Measurements from ENCODE around the gene BHLHE40. TPM values are rescaled to one million over a fixed set of nuclear protein-coding genes. Genes with fewer than 3 reads are reported as not detected.
A peak's percentile ranks its signal among the peaks of the same experiment; 100 is the strongest.

Gene BHLHE40
- total and polyA plus RNA-seq, 10 of the 15 experiments (the other 5 are each of a cell fraction or from before 2014, with no cell fraction given), result 25.2 to 106 (median 51.4) TPM

GRCh38 chr3:4978204-4978965, 852 bp upstream of the BHLHE40 start (continued):
- TF ChIP-seq, protein P1, sequence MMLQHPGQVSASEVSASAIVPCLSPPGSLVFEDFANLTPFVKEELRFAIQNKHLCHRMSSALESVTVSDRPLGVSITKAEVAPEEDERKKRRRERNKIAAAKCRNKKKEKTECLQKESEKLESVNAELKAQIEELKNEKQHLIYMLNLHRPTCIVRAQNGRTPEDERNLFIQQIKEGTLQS (IDR thresholded peaks at IDR 0.05; ENCODE audit: borderline replicate concordance, extremely low read depth, low read depth, low read length), result no peak
- peak; percentile 75 for TF ChIP-seq SMARCA5 (IDR thresholded peaks at IDR 0.05)
- TF ChIP-seq, protein P2, sequence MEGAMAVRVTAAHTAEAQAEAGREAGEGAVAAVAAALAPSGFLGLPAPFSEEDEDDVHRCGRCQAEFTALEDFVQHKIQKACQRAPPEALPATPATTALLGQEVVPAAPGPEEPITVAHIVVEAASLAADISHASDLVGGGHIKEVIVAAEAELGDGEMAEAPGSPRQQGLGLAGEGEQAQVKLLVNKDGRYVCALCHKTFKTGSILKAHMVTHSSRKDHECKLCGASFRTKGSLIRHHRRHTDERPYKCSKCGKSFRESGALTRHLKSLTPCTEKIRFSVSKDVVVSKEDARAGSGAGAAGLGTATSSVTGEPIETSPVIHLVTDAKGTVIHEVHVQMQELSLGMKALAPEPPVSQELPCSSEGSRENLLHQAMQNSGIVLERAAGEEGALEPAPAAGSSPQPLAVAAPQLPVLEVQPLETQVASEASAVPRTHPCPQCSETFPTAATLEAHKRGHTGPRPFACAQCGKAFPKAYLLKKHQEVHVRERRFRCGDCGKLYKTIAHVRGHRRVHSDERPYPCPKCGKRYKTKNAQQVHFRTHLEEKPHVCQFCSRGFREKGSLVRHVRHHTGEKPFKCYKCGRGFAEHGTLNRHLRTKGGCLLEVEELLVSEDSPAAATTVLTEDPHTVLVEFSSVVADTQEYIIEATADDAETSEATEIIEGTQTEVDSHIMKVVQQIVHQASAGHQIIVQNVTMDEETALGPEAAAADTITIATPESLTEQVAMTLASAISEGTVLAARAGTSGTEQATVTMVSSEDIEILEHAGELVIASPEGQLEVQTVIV (IDR thresholded peaks at IDR 0.05; ENCODE audit: borderline replicate concordance, partially characterized antibody), result peak; percentile 37

- BruUV-seq (replicated peaks), result no TSS peak
- intact Hi-C loops (cut with micrococcal nuclease; ENCODE audit: unreplicated experiment) (loop anchor here (1.0 to 5.0 kb wide), 4 partner anchors 143 to 268 kb away; partner anchors contain the start of genes ARL8B and EDEM1), in situ Hi-C loops (cut with MboI) (loop anchor here (5.0 kb wide), 2 partner anchors 132 to 218 kb away; no protein-coding TSS in a partner anchor)
- ATAC-seq, result peak; percentile 50
- no peak for FAIRE-seq
- H3K9ac ChIP-seq (ENCODE audit: control insufficient read depth, insufficient read depth, low read length), result peak overlapping the region; percentile 64
- WGBS (ENCODE audit: insufficient coverage, insufficient replicate concordance, low lambda C conversion rate, missing lambda C conversion rate), result 1% methylated on average over 11 of the region's 31 CpGs
- no peaks in the 10 kb centered on the region for H3K27me3 ChIP-seq (replicated peaks in 1 of 2; ENCODE audit: control insufficient read depth in 2 of 2, insufficient read depth in 2 of 2, low read length in 1 of 2)
- no peaks in the 10 kb centered on the region for H3K9me3 ChIP-seq (replicated peaks; ENCODE audit: control insufficient read depth, insufficient read depth, low read length)
- POLR2A ChIA-PET, result interaction anchor here (0.5 to 14.4 kb wide), 16 partner anchors 14 to 258 kb away, joined by 3 to 230 read pairs (median 5); no protein-coding TSS in a partner anchor
- peak overlapping the region; percentile 56; the same call in 1 of the 2 replicates for H3K4me2 ChIP-seq (ENCODE audit: control insufficient read depth, insufficient read depth)
- RAD21 ChIA-PET (ENCODE audit: unreplicated experiment), result interaction anchor here (0.8 to 16.1 kb wide), 24 partner anchors 6 to 267 kb away, joined by 3 to 421 read pairs (median 8); no protein-coding TSS in a partner anchor
- H2AFZ ChIP-seq (ENCODE audit: control insufficient read depth, low read depth, low read length), result no peak overlapping the region
- H3K27ac ChIP-seq (ENCODE audit: control insufficient read depth, insufficient read depth), result peak overlapping the region; percentile 84; the same call in 1 of the 2 replicates
- CTCF ChIA-PET, result interaction anchor here (0.8 to 14.2 kb wide), 17 partner anchors 24 to 268 kb away, joined by 3 to 330 read pairs (median 7); no protein-coding TSS in a partner anchor
- peaks cover 46% of the 10 kb centered on the region for H3K79me2 ChIP-seq (ENCODE audit: control insufficient read depth, insufficient read depth, low read length)
- SMC1A ChIA-PET (ENCODE audit: uncharacterized antibody, unreplicated experiment), result interaction anchor here (0.6 to 13.6 kb wide), 18 partner anchors 7 to 484 kb away, joined by 3 to 186 read pairs (median 42); no protein-coding TSS in a partner anchor
- peak overlapping the region; percentile 72 for H3K4me3 ChIP-seq
- H3K4me1 ChIP-seq (ENCODE audit: control insufficient read depth, insufficient read depth, low read length), result peaks cover 21% of the 10 kb centered on the region
- no peaks in the 10 kb centered on the region; the same call in 1 of the 2 replicates for H4K20me1 ChIP-seq (ENCODE audit: control insufficient read depth, insufficient read depth)
- peak; percentile 86 for DNase-seq (ENCODE audit: low read depth, low spot score)
- peaks cover 7 to 13% of the 10 kb centered on the region in 2 experiments for H3K36me3 ChIP-seq (ENCODE audit: control insufficient read depth in 2 of 2, insufficient read depth in 2 of 2, low read length in 1 of 2)
- TF ChIP-seq NR2C1 (IDR thresholded peaks at IDR 0.05) (no peak), POU2F2 (IDR thresholded peaks at IDR 0.05; ENCODE audit: borderline replicate concordance, low read depth, low read length) (no peak), EGR1 (IDR thresholded peaks at IDR 0.05; ENCODE audit: borderline replicate concordance in 1 of 2, low read depth in 2 of 2, low read length in 2 of 2) (peak in 1 of 2 experiments; percentile 73; a peak in 1 of 3 replicates), RAD51 (IDR thresholded peaks at IDR 0.05) (peak; percentile 88), NFIC (IDR thresholded peaks at IDR 0.05; ENCODE audit: low read depth, low read length) (no peak), JUNB (IDR thresholded peaks at IDR 0.05) (no peak), CREM (IDR thresholded peaks at IDR 0.05; ENCODE audit: low read depth) (peak; percentile 71), CHD2 (IDR thresholded peaks at IDR 0.05; ENCODE audit: borderline replicate concordance, low read depth, low read length) (no peak; the same call in 1 of the 2 replicates), ZNF622 (IDR thresholded peaks at IDR 0.05) (no peak), RFX5 (IDR thresholded peaks at IDR 0.05; ENCODE audit: low read depth, low read length) (no peak)
- TF ChIP-seq, protein P3, sequence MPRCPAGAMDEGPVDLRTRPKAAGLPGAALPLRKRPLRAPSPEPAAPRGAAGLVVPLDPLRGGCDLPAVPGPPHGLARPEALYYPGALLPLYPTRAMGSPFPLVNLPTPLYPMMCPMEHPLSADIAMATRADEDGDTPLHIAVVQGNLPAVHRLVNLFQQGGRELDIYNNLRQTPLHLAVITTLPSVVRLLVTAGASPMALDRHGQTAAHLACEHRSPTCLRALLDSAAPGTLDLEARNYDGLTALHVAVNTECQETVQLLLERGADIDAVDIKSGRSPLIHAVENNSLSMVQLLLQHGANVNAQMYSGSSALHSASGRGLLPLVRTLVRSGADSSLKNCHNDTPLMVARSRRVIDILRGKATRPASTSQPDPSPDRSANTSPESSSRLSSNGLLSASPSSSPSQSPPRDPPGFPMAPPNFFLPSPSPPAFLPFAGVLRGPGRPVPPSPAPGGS (IDR thresholded peaks at IDR 0.05; ENCODE audit: borderline replicate concordance, insufficient read depth, low read depth, low read length, poor library complexity, severe bottlenecking), result peak; percentile 1
- TF ChIP-seq, protein P4, sequence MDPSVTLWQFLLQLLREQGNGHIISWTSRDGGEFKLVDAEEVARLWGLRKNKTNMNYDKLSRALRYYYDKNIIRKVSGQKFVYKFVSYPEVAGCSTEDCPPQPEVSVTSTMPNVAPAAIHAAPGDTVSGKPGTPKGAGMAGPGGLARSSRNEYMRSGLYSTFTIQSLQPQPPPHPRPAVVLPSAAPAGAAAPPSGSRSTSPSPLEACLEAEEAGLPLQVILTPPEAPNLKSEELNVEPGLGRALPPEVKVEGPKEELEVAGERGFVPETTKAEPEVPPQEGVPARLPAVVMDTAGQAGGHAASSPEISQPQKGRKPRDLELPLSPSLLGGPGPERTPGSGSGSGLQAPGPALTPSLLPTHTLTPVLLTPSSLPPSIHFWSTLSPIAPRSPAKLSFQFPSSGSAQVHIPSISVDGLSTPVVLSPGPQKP (IDR thresholded peaks at IDR 0.05; ENCODE audit: low read depth, low read length), result no peak
These were observed 240 bp upstream of the BHLHE40 start for GRCh38 chr3:4978966-4979427.

Data from GM12878 (cell line).